HPDE6-E6E7 (cell line): ENCODE measurements around the gene PPP4R3C.
"Not testable (repeated sequence)": the region's sequence is repeated elsewhere in the genome, so short reads cannot be mapped to it uniquely, and the experiment has no call there.

Experiments used
- DNase-seq: peaks from one replicate; pipeline ENCODE4 v3.0.0; 2011; ENCODE audit warnings: missing footprints; ENCODE audit errors: extremely low spot score

Gene PPP4R3C

DNA sequence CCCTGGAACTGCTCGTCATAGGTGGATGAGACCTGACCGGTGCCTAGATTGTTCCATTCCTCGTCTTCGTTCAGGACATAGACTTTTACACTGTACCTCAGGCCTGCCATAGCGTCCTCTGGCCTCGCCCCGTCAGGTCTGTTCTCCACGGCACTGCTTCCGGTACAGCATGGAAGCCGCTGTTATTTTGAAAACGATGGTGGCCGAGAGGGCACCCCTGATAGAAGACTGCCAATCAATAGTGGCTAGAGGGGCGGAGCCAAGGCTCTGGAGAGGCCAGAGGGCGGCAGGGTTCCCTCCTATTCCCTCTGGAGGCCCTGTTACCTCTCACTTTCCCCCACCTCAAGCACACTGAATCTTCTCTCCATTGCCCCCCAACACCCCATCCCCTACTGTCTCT is at the start of gene PPP4R3C:
PPP4R3C (minus strand) TSS at position 155 of the 400 bp plus-strand sequence; CDS start at position 110, 45 bp downstream.
- no peak for DNase-seq

DNA sequence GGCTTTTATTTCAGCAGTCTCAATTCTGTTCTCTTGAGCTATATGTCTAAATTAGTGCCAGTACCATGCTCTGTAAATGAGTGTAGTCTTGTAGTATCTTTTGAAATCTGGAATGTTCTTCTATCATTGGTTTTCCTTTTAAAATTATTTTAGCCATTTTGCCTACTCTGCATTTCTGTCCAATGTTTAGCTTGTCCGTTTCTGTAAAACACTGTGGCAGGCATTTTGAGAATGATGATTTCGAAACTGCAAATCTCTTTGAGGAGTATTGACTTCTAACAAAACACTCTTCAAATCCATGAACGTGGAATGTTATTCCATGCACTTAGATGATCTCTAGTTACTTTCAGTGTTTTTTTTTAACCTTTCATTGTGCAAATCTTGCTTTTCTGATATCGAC is 28.3 kb upstream of the PPP4R3C start:
- no peak for DNase-seq

GRCh38 chrX:27466051-27466450 is 2.9 kb upstream of the PPP4R3C start:
- DNase-seq, result no peak

DNA sequence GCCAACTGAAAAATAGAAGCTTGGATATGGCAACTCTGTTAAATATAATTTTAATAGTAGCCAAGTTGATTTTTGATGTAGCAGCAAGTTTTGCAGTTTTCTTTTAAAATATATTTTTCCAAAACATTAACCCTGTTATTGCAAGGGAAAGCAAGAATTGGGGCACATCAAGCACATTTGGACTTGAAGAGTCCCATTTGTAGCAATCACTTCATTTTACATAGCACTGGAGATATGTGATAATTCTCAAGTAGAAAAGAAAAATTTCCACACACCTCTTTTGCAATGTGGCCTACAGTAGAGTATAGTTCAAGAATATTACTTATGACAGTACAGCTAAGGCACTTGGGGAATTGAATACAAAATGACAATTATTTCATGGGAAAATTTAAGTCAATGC is 1.9 kb upstream of the PPP4R3C start:
- no peak for DNase-seq

DNA sequence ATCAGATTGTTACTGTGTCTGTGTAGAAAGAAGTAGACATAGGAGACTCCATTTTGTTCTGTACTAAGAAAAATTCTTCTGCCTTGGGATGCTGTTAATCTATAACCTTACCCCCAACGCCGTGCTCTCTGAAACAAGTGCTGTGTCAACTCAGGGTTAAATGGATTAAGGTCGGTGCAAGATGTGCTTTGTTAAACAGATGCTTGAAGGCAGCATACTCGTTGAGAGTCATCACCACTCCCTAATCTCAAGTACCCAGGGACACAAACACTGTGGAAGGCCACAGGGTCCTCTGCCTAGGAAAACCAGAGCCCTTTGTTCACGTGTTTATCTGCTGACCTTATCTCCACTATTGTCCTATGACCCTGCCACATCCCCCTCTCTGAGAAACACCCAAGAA is 4.0 kb downstream of the PPP4R3C start:
- not testable (repeated sequence) for DNase-seq

DNA sequence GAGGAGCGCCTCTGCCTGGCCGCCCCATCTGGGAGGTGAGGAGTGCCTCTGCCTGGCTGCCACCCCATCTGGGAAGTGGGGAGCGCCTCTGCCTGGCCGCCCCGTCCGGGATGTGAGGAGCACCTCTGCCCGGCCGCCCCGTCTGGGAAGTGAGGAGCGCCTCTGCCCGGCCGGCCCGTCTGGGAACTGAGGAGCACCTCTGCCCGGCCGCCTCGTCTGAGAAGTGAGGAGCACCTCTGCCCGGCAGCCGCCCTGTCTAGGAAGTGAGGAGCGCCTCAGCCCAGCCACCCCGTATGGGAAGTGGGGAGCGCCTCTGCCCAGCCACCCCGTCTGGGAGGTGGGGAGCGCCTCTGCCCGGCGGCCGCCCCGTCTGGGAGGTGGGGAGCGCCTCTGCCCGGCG is 4.6 kb downstream of the PPP4R3C start:
- DNase-seq, result not testable (repeated sequence)

DNA sequence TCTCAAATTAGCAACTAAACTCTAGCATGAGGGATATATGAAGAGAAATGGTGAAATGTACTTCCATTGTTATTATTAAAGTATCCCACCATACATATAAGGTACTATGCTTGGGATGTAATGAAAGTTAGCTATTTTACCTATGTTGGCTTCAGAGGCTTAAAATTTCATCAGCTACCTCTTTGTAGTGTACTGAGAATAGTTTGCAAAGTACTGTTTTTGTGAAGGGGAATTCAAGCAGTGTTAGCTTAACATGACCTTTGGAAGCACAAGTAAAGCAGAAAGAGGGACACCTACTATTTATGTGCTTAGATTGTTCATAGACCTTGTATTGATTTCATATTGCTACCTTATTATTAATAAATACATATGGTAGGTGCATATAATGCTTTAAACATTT is 11.8 kb downstream of the PPP4R3C start:
- no peak for DNase-seq

GRCh38 chrX:27446423-27446822 is 16.7 kb downstream of the PPP4R3C start:
- no peak for DNase-seq

DNA sequence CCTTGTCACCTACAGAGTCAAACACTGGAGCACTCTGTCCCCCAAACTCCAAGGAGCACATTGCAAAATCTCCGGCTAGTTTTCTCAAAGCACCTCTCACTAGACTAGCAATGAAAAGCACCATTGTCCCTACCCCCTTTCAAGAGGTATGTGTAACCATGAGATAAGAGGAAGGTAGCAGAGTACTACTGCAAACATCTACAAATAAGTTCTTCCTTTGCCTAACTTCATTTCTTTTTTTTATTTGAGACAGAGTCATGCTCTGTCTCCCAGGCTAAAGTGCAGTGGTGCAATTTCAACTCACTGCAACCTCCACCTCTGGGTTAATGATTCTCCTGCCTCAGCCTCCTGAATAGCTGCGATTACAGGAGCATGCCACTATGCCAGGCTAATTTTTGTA is 17.7 kb downstream of the PPP4R3C start:
- no peak for DNase-seq

GRCh38 chrX:27444093-27444908 is 18.8 kb downstream of the PPP4R3C start:
- no peak for DNase-seq

GRCh38 chrX:27442392-27442791 is 20.7 kb downstream of the PPP4R3C start:
- DNase-seq, result not testable (repeated sequence)

DNA sequence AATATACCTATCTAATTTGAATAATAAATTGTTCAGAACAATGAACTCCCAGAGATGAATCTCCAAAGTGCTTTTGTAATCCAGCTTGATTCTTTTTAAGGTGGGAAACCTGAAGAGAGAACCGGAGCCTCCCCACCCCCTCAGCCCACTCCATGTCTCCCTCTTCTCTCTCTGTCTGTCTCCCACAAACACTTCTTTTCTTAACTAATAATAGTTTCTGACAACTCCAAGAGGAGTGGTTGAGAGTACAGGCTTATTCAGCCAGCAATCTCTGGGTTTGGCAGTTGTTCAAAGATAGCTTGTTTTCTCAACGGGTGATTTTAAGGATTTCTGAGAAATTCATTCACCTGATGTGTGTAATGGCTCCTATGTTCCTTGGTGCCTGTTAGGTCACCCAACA is 23.4 kb downstream of the PPP4R3C start:
- no peak for DNase-seq

- no peak for DNase-seq
Observed at GRCh38 chrX:27438937-27439336, 24.2 kb downstream of the PPP4R3C start.

GRCh38 chrX:27435031-27435430 is 28.1 kb downstream of the PPP4R3C start:
- no peak for DNase-seq
